H1 (cell line): ENCODE results near the gene PET100. TPM values are rescaled to one million over a fixed set of nuclear protein-coding genes. Genes with fewer than 3 reads are reported as not detected.

Experiments
- CTCF ChIA-PET: fragments of 300-600 bp; sonication (Branson Sonifier 250); formaldehyde crosslinking; loops from one replicate; lab custom pipeline; 2021; ENCODE audit not compliant: partially characterized antibody; lab: Charles Lee
- POLR2A ChIA-PET: fragments of 300-600 bp; sonication (Branson Sonifier 250); formaldehyde crosslinking; loops from one replicate; lab custom pipeline; 2021; ENCODE audit warnings: inconsistent platforms; ENCODE audit not compliant: partially characterized antibody; lab: Charles Lee
- DNase-seq, 2 experiments: peaks; one replicate each; pipeline versions ENCODE4 v3.0.0 to v3.0.0-alpha.2; 2010 to 2022; ENCODE audit warnings: low spot score in 2 of 2, low read depth in 1 of 2, mixed read lengths in 1 of 2
- FAIRE-seq: peaks from 2 replicates; lab custom pipeline; 2011; peaks lifted over from hg19 to GRCh38; lab: Jason Lieb, UNC
- H2AFZ ChIP-seq: 2 replicates; pipeline ENCODE4 v1.8.1; 2012; ENCODE audit warnings: low read length, inconsistent platforms
- H2AK5ac ChIP-seq: 2 replicates; pipeline ENCODE4 v1.6.1; 2013; ENCODE audit warnings: low read depth, low read length
- H2BK120ac ChIP-seq: replicated peaks from 2 replicates; pipeline ENCODE3; 2013; ENCODE audit warnings: low read depth, low read length, inconsistent platforms
- H2BK12ac ChIP-seq: 2 replicates; pipeline ENCODE4 v1.6.1; 2013; ENCODE audit warnings: low read depth, low read length
- H2BK15ac ChIP-seq: 2 replicates; pipeline ENCODE4 v1.6.1; 2013; ENCODE audit warnings: low read length
- H2BK20ac ChIP-seq: 2 replicates; pipeline ENCODE4 v1.6.1; 2013; ENCODE audit warnings: low read length
- H2BK5ac ChIP-seq: 2 replicates; pipeline ENCODE4 v1.6.1; 2013; ENCODE audit warnings: low read depth, low read length
- H3K14ac ChIP-seq: 2 replicates; pipeline ENCODE4 v1.6.1; 2013; ENCODE audit warnings: inconsistent platforms; ENCODE audit not compliant: insufficient read length
- H3K18ac ChIP-seq: 2 replicates; pipeline ENCODE4 v1.6.1; 2013; ENCODE audit warnings: low read length; ENCODE audit errors: extremely low read depth
- H3K23ac ChIP-seq: 2 replicates; pipeline ENCODE4 v1.6.1; 2013; ENCODE audit warnings: inconsistent platforms; ENCODE audit not compliant: insufficient read length
- H3K23me2 ChIP-seq: 2 replicates; pipeline ENCODE4 v1.6.1; 2013; ENCODE audit warnings: low read depth, low read length
- H3K27ac ChIP-seq: 2 replicates; pipeline ENCODE4 v1.6.1; 2011; ENCODE audit warnings: low read depth, low read length, inconsistent platforms
- H3K27me3 ChIP-seq, 4 experiments: replicated peaks in 1 of 4; 1 replicate in 1 of 4; 2 replicates in 3 of 4; pipeline versions ENCODE4 v1.6.1 to v1.8.1; 2011 to 2013; ENCODE audit warnings: low read length in 3 of 4, mild to moderate bottlenecking in 3 of 4, inconsistent platforms in 2 of 4, mixed read lengths in 2 of 4, moderate library complexity in 1 of 4; ENCODE audit not compliant: control insufficient read depth in 3 of 4, insufficient read depth in 3 of 4; ENCODE audit errors: extremely low read depth in 1 of 4
- H3K36me3 ChIP-seq, 4 experiments: 2 replicates each; pipeline versions ENCODE4 v1.6.1 to v1.8.1; 2011 to 2013; ENCODE audit warnings: mild to moderate bottlenecking in 4 of 4, low read length in 3 of 4, moderate library complexity in 2 of 4, control low read depth in 1 of 4, inconsistent platforms in 1 of 4; ENCODE audit not compliant: insufficient read depth in 4 of 4, control insufficient read depth in 2 of 4
- H3K4ac ChIP-seq: replicated peaks from 2 replicates; pipeline ENCODE3; 2013; ENCODE audit warnings: low read length, low read depth, mixed read lengths, inconsistent platforms; ENCODE audit not compliant: insufficient read length
- H3K4me1 ChIP-seq, 4 experiments: replicated peaks in 1 of 4; 1 replicate in 1 of 4; 2 replicates in 3 of 4; pipeline versions ENCODE4 v1.6.1 to v1.8.1; 2011 to 2013; ENCODE audit warnings: low read length in 3 of 4, inconsistent platforms in 2 of 4, mixed read lengths in 1 of 4; ENCODE audit not compliant: insufficient read depth in 4 of 4, control insufficient read depth in 3 of 4
- H3K4me2 ChIP-seq, 2 experiments: 2 replicates each; pipeline versions ENCODE4 v1.6.1 to v1.8.1; 2011 to 2013; ENCODE audit warnings: low read depth in 2 of 2, low read length in 2 of 2, control low read depth in 1 of 2, inconsistent platforms in 1 of 2, mild to moderate bottlenecking in 1 of 2; ENCODE audit not compliant: insufficient read depth in 1 of 2
- H3K4me3 ChIP-seq, 4 experiments: fragments of 200-600, 300-600 bp in 1 of 4; sonication (generic), shearing (Covaris generic), sonication (Bioruptor Twin) in 1 of 4; 2 replicates each; pipeline versions ENCODE4 v1.5.1 to v1.8.1; 2011 to 2016; ENCODE audit warnings: low read length in 4 of 4, low read depth in 3 of 4, control low read depth in 2 of 4, inconsistent platforms in 2 of 4, mild to moderate bottlenecking in 2 of 4, mixed read lengths in 1 of 4, moderate library complexity in 1 of 4; ENCODE audit not compliant: insufficient read depth in 2 of 4; ENCODE audit errors: extremely low read depth in 1 of 4
- H3K56ac ChIP-seq: replicated peaks from 2 replicates; pipeline ENCODE3; 2013; ENCODE audit warnings: low read depth, mild to moderate bottlenecking, mixed read lengths, low read length, inconsistent platforms; ENCODE audit not compliant: insufficient read length
- H3K79me1 ChIP-seq: 2 replicates; pipeline ENCODE4 v1.6.1; 2013; ENCODE audit warnings: low read depth, low read length, control low read depth
- H3K79me2 ChIP-seq, 2 experiments: 2 replicates each; pipeline versions ENCODE4 v1.6.1 to v1.8.1; 2012 to 2013; ENCODE audit warnings: low read length in 2 of 2, mild to moderate bottlenecking in 2 of 2, inconsistent platforms in 1 of 2; ENCODE audit not compliant: insufficient read depth in 2 of 2, control insufficient read depth in 1 of 2
- H3K9ac ChIP-seq, 4 experiments: replicated peaks in 1 of 4; 1 replicate in 1 of 4; 2 replicates in 3 of 4; pipeline versions ENCODE4 v1.6.1 to v1.8.1; 2011 to 2013; ENCODE audit warnings: low read depth in 3 of 4, low read length in 3 of 4, control low read depth in 2 of 4, mild to moderate bottlenecking in 2 of 4, moderate library complexity in 2 of 4, inconsistent platforms in 1 of 4; ENCODE audit errors: extremely low read depth in 1 of 4
- H3K9me3 ChIP-seq, 2 experiments: 2 replicates each; pipeline versions ENCODE4 v1.6.1 to v1.8.1; 2012 to 2013; ENCODE audit warnings: mild to moderate bottlenecking in 2 of 2, moderate library complexity in 2 of 2, control low read depth in 1 of 2, inconsistent platforms in 1 of 2, low read depth in 1 of 2, low read length in 1 of 2, mixed read lengths in 1 of 2; ENCODE audit not compliant: insufficient read depth in 2 of 2
- H4K20me1 ChIP-seq, 2 experiments: replicated peaks in 1 of 2; 2 replicates each; pipeline versions ENCODE3 to v1.8.1; 2011 to 2013; ENCODE audit warnings: inconsistent platforms in 2 of 2, low read length in 2 of 2, mild to moderate bottlenecking in 1 of 2; ENCODE audit not compliant: insufficient read depth in 2 of 2, control insufficient read depth in 1 of 2
- H4K5ac ChIP-seq: 2 replicates; pipeline ENCODE4 v1.6.1; 2013; ENCODE audit warnings: low read length, low read depth, mixed read lengths, inconsistent platforms; ENCODE audit not compliant: insufficient read length
- H4K8ac ChIP-seq: 2 replicates; pipeline ENCODE4 v1.8.0; 2013; ENCODE audit warnings: mild to moderate bottlenecking, moderate library complexity, low read length, inconsistent platforms; ENCODE audit not compliant: insufficient read depth; ENCODE audit errors: extremely low read depth
- H4K91ac ChIP-seq: replicated peaks from 2 replicates; pipeline ENCODE3; 2013; ENCODE audit warnings: low read length, mixed read lengths, inconsistent platforms; ENCODE audit not compliant: insufficient read length
- BRCA1 ChIP-seq: IDR thresholded peaks from 2 replicates; pipeline ENCODE4 v1.6.1; 2012; ENCODE audit warnings: low read depth, low read length, improper control_type of control experiment
- CTBP2 ChIP-seq: IDR thresholded peaks from 2 replicates; pipeline ENCODE4 v1.7.0; 2011; ENCODE audit warnings: borderline replicate concordance, mild to moderate bottlenecking, moderate library complexity, mixed read lengths, low read length; ENCODE audit not compliant: insufficient read depth, insufficient read length
- EGR1 ChIP-seq: IDR thresholded peaks from 2 replicates; pipeline ENCODE4 v1.6.1; 2011; ENCODE audit warnings: low read depth, low read length, borderline replicate concordance
- EP300 ChIP-seq, 2 experiments: IDR thresholded peaks; 1 replicate in 1 of 2; 2 replicates in 1 of 2; pipeline ENCODE4 v1.6.1; 2011 to 2012; ENCODE audit warnings: low read depth in 2 of 2, low read length in 2 of 2, mild to moderate bottlenecking in 2 of 2, borderline replicate concordance in 1 of 2, inconsistent platforms in 1 of 2, moderate library complexity in 1 of 2
- JUND ChIP-seq: IDR thresholded peaks from 2 replicates; pipeline ENCODE4 v1.6.1; 2011; ENCODE audit warnings: mild to moderate bottlenecking, improper control_type of control experiment, low read length
- KDM5A ChIP-seq: fragments of 200-600 bp; IDR thresholded peaks from 2 replicates; pipeline ENCODE4 v1.7.1; 2012; ENCODE audit warnings: mild to moderate bottlenecking, low read length, inconsistent platforms, mixed read lengths
- NRF1 ChIP-seq: IDR thresholded peaks from 2 replicates; pipeline ENCODE4 v1.6.1; 2011; ENCODE audit warnings: mild to moderate bottlenecking, low read depth, low read length, improper control_type of control experiment
- SAP30 ChIP-seq: fragments of 300-600 bp; sonication (generic); IDR thresholded peaks from 2 replicates; pipeline ENCODE4 v1.7.1; 2012; ENCODE audit warnings: low read length, moderate library complexity, mild to moderate bottlenecking, inconsistent platforms; ENCODE audit not compliant: insufficient read depth, insufficient replicate concordance
- SRF ChIP-seq: IDR thresholded peaks from 2 replicates; pipeline ENCODE4 v1.6.1; 2011; ENCODE audit warnings: mild to moderate bottlenecking, low read depth, low read length, moderate library complexity
- SUZ12 ChIP-seq: fragments of 200-600 bp; sonication (generic); IDR thresholded peaks from 2 replicates; pipeline ENCODE4 v1.6.1; 2012; ENCODE audit warnings: mild to moderate bottlenecking, inconsistent platforms, low read length, moderate library complexity, mixed read lengths
- TEAD4 ChIP-seq: IDR thresholded peaks from 2 replicates; pipeline ENCODE4 v1.6.1; 2012; ENCODE audit warnings: low read depth, low read length, inconsistent platforms, mixed read lengths
- whole genome bisulfite sequencing, 2 experiments: shearing (Covaris generic) in 1 of 2; methylation state at CpG; one replicate each; pipeline versions ENCODE4 v1.1.6 to v1.1.7; 2013 to 2015; ENCODE audit warnings: low lambda C conversion rate in 2 of 2, mixed read lengths in 2 of 2, inconsistent platforms in 1 of 2, low coverage in 1 of 2, missing lambda C conversion rate in 1 of 2; ENCODE audit not compliant: insufficient replicate concordance in 2 of 2, insufficient coverage in 1 of 2, insufficient read length in 1 of 2; ENCODE audit errors: extremely low coverage in 1 of 2, missing lambda C conversion rate in 1 of 2; 5-methylcytosine and 5-hydroxymethylcytosine counted together
- polyA plus RNA-seq, 7 experiments: library from polyadenylated mRNA; depleted of rRNA in 3 of 7; stranded (reverse) in 5 of 7; unstranded in 2 of 7; fragments of >200 nt in 5 of 7; fragments of 200-250 nt in 2 of 7; gene quantifications; 1 replicate in 5 of 7; 2 replicates in 1 of 7; 4 replicates in 1 of 7; pipeline versions ENCODE4 v1.2.1 to v1.2.3, GENCODE V29; 2011 to 2013; ENCODE audit warnings: missing spikeins in 2 of 7, mixed read lengths in 2 of 7
- total RNA-seq: library from RNA; stranded (reverse); fragmentation: NEBNext Ultra II Directional; extraction: Animal tissue kit (Norgen Biotek cat#: 25700); gene quantifications from 2 replicates; pipeline ENCODE4 v1.2.1, GENCODE V29; 2021

The PET100 gene
- total and polyA plus RNA-seq, 2 of the 8 experiments (the other 6 are each of a cell fraction or from before 2014, with no cell fraction given): 80.8 to 105 TPM

- Histone ChIP-seq H3K4me3 (no peak overlapping the region), H2BK120ac (no peak overlapping the region), H3K23me2 (no peaks in the 10 kb centered on the region), H2BK5ac (no peak overlapping the region), H2BK20ac (no peak overlapping the region), H3K9ac (no peak overlapping the region), H3K9me3 (no peaks in the 10 kb centered on the region), H3K27ac (no peak overlapping the region), H3K14ac (no peak overlapping the region), H3K23ac (no peak overlapping the region), H2AFZ (no peak overlapping the region), H4K20me1 (peaks cover 0 to 17% of the 10 kb centered on the region in 2 experiments), H4K5ac (no peak overlapping the region), H2BK15ac (no peak overlapping the region), H3K56ac (no peak overlapping the region), H3K4ac (no peak overlapping the region), H3K27me3 (no peaks in the 10 kb centered on the region), H3K79me2 (no peaks in the 10 kb centered on the region), H3K18ac (no peak overlapping the region), H3K36me3 (peaks cover 2 to 32% (median 11%) of the 10 kb centered on the region in 4 experiments; a peak in 5 of 8 replicates), H4K8ac (no peak overlapping the region), H4K91ac (no peak overlapping the region), H3K4me2 (no peak overlapping the region), H3K4me1 (no peaks in the 10 kb centered on the region; a peak in 1 of 7 replicates), H2BK12ac (no peak overlapping the region), H2AK5ac (no peak overlapping the region), H3K79me1 (no peaks in the 10 kb centered on the region; the same call in 1 of the 2 replicates)
- TF ChIP-seq SRF: no peak
- no peak for TF ChIP-seq EP300 (IDR thresholded peaks at IDR 0.05; ENCODE audit: borderline replicate concordance in 1 of 2, low read depth in 2 of 2, low read length in 2 of 2)
- TF ChIP-seq JUND: no peak
- no peak for TF ChIP-seq NRF1
- TF ChIP-seq CTBP2: no peak
- TF ChIP-seq EGR1: no peak
- no peak for TF ChIP-seq SUZ12
- no peak for TF ChIP-seq BRCA1
- TF ChIP-seq KDM5A: no peak
- TF ChIP-seq TEAD4: no peak
- no peak for TF ChIP-seq SAP30
- DNase-seq (no peak), FAIRE-seq (no peak)
- ChIA-PET CTCF (interaction anchor here (0.7 to 2.1 kb wide), 5 partner anchors 14 to 253 kb away, joined by 3 to 8 read pairs (median 4); no protein-coding TSS in a partner anchor), POLR2A (interaction anchor here (1.4 to 6.2 kb wide), 4 partner anchors 11 to 27 kb away, joined by 3 to 29 read pairs (median 7); partner anchors contain the start of gene CAMSAP3)
- 95% methylated on average over 21 of the region's 25 CpGs; no CpG with 5 or more reads in 1 of the 2 experiments for WGBS, 2 experiments
These were observed 21.6 kb upstream of the PET100 start for GRCh38 chr19:7607874-7608560.
